GM19351 (cell line): ENCODE measurements around the gene CACNA1C.

Experiments
- ATAC-seq: cut with Tn5 transposase; IDR thresholded peaks from one replicate; pipeline ENCODE4 v1.9.1; 2021; ENCODE audit warnings: mild to moderate bottlenecking, moderate library complexity; ENCODE audit not compliant: unreplicated experiment

The CACNA1C gene

GRCh38 chr12:2137711-2138110, 84.9 kb downstream of the CACNA1C start:
- ATAC-seq: no peak

- ATAC-seq: no peak
Observed at GRCh38 chr12:2138294-2138693, 85.5 kb downstream of the CACNA1C start.

GRCh38 chr12:2138871-2139308, 86.1 kb downstream of the CACNA1C start:
- no peak for ATAC-seq

- no peak for ATAC-seq
Observed at GRCh38 chr12:2139651-2140050, 86.9 kb downstream of the CACNA1C start.

GRCh38 chr12:2140858-2141519, 88.2 kb downstream of the CACNA1C start:
- ATAC-seq: no peak

GRCh38 chr12:2142068-2142467, 89.3 kb downstream of the CACNA1C start:
- ATAC-seq: no peak

GRCh38 chr12:2144951-2145350, 92.2 kb downstream of the CACNA1C start:
- no peak for ATAC-seq

GRCh38 chr12:2145433-2145998, 92.7 kb downstream of the CACNA1C start:
- no peak for ATAC-seq

- no peak for ATAC-seq
Observed at GRCh38 chr12:2147335-2147734, 94.5 kb downstream of the CACNA1C start.

- ATAC-seq: no peak
Observed at GRCh38 chr12:2149091-2149490, 96.3 kb downstream of the CACNA1C start.

GRCh38 chr12:2150833-2151232, 98.0 kb downstream of the CACNA1C start:
- ATAC-seq: no peak

- ATAC-seq: no peak
Observed at GRCh38 chr12:2151391-2151790, 98.6 kb downstream of the CACNA1C start.

GRCh38 chr12:2152134-2152533, 99.3 kb downstream of the CACNA1C start:
- ATAC-seq: peak; percentile 84

GRCh38 chr12:2154050-2154449, 101.3 kb downstream of the CACNA1C start:
- ATAC-seq: no peak

- no peak for ATAC-seq
Observed at GRCh38 chr12:2154521-2154920, 101.7 kb downstream of the CACNA1C start.

GRCh38 chr12:2156333-2156732, 103.5 kb downstream of the CACNA1C start:
- ATAC-seq: no peak

- ATAC-seq: no peak
Observed at GRCh38 chr12:2160043-2160442, 107.3 kb downstream of the CACNA1C start.

- ATAC-seq: no peak
Observed at GRCh38 chr12:2161473-2161872, 108.7 kb downstream of the CACNA1C start.

GRCh38 chr12:2163177-2163941, 110.6 kb downstream of the CACNA1C start:
- no peak for ATAC-seq

GRCh38 chr12:2165021-2165420, 112.2 kb downstream of the CACNA1C start:
- no peak for ATAC-seq

- ATAC-seq: no peak
Observed at GRCh38 chr12:2165927-2166326, 113.1 kb downstream of the CACNA1C start.

- ATAC-seq: no peak
Observed at GRCh38 chr12:2166696-2167095, 113.9 kb downstream of the CACNA1C start.
